ENCODE data around the gene WDR75. TPM values are rescaled to one million over a fixed set of nuclear protein-coding genes. Genes with fewer than 3 reads are reported as not detected.
"Not testable (repeated sequence)": the region's sequence is repeated elsewhere in the genome, so short reads cannot be mapped to it uniquely, and the experiment has no call there.

WDR75 gene
- total RNA-seq, 2 experiments from 2014 or later, result 31.4 to 34.0 TPM

DNA sequence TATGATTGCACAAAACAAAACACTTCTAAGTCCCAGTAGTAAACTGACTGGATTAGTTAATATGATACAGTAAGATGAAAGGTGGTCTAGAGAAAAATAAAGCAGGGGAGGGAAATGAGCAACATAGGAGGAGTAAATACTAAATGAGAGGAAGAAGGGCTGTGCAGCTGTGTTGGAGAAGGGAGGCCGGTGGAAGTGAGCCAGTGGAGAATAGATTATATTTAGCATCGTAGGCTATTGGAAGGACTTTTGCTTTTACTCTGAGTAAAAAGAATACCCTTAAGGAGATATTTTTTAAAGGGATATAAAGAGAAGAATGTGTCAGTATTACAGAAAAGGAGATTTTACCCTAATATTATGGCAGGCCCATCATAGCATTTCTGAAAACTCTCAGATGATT lies 12.7 kb downstream of the WDR75 start:
- ChIA-PET CTCF (no interaction called here), POLR2A (no interaction called here)
- H3K36me3 Mint-ChIP-seq (ENCODE audit: low read depth), result peaks cover 70% of the 10 kb centered on the region
- no peak overlapping the region for H3K4me3 Mint-ChIP-seq
- H3K9me3 Mint-ChIP-seq, result no peaks in the 10 kb centered on the region
- no peaks in the 10 kb centered on the region for H3K27me3 Mint-ChIP-seq
- no peak for DNase-seq
- no peaks in the 10 kb centered on the region for H3K4me1 Mint-ChIP-seq
- no peak overlapping the region for H3K27ac Mint-ChIP-seq

DNA sequence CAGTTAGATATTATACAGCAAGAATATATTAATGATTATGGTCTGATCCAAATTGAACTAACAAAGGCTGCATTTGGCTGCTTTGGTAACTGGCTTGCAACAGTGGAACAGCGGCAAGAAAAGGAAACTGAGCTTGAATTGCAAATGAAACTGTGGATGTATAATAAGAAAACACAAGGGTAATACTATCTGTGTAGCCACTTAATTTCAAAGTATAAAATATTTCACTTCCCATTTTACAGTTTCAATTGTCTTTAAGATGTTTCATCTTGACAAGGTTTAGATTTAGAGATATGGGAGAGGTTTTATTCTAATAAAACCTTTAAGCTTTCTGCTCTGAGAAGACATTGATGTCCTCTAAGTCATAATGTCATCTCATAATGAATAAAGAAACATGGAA lies 23.8 kb downstream of the WDR75 start:
- ChIA-PET POLR2A (interaction anchor here (1.7 kb wide), 1 partner anchor 194 kb away, joined by 4 read pairs; no protein-coding TSS in a partner anchor), CTCF (interaction anchor here (1.3 kb wide), 1 partner anchor 19 kb away, joined by 3 read pairs; no protein-coding TSS in a partner anchor)

GRCh38 chr2:189465478-189465877 lies 24.2 kb downstream of the WDR75 start:
- DNase-seq, result no peak
- no peak overlapping the region for H3K27ac Mint-ChIP-seq
- ChIA-PET POLR2A (interaction anchor here (1.7 kb wide), 1 partner anchor 193 kb away, joined by 4 read pairs; no protein-coding TSS in a partner anchor), CTCF (no interaction called here)
- H3K36me3 Mint-ChIP-seq (ENCODE audit: low read depth), result peaks cover 65% of the 10 kb centered on the region
- H3K4me1 Mint-ChIP-seq, result no peaks in the 10 kb centered on the region
- H3K9me3 Mint-ChIP-seq, result no peaks in the 10 kb centered on the region
- H3K27me3 Mint-ChIP-seq, result no peaks in the 10 kb centered on the region
- H3K4me3 Mint-ChIP-seq, result no peak overlapping the region

More for the DNA sequence above, 23.8 kb downstream of the WDR75 start:
- Mint-ChIP-seq H3K4me1 (no peaks in the 10 kb centered on the region), H3K9me3 (no peaks in the 10 kb centered on the region), H3K4me3 (no peak overlapping the region), H3K27me3 (no peaks in the 10 kb centered on the region), H3K27ac (no peak overlapping the region), H3K36me3 (ENCODE audit: low read depth) (peaks cover 65% of the 10 kb centered on the region)
- DNase-seq, result no peak

DNA sequence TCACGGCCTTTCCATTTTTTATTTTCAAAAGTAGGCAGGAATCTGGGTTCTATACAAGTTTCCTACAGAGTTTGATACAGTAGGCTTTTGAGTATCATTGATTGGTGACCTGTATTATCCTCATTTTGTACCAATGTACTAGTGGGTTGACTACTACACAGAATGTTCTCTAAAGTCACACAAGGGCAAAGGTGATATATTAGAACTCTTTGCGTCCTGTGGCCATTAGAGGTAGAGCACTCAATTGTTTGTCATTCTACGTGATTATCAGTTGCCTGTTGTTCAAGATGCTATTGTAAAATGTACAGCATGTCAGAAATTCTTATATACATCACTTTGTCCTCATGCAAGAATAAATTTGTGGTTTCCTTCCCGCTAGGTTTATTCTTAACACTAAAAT lies 24.8 kb downstream of the WDR75 start:
- Mint-ChIP-seq H3K27me3 (no peaks in the 10 kb centered on the region), H3K4me3 (no peak overlapping the region), H3K4me1 (no peaks in the 10 kb centered on the region), H3K36me3 (ENCODE audit: low read depth) (peaks cover 70% of the 10 kb centered on the region), H3K9me3 (no peaks in the 10 kb centered on the region), H3K27ac (no peak overlapping the region)
- POLR2A ChIA-PET, result interaction anchor here (1.7 kb wide), 1 partner anchor 193 kb away, joined by 4 read pairs; no protein-coding TSS in a partner anchor
- CTCF ChIA-PET, result no interaction called here
- DNase-seq, result no peak

DNA sequence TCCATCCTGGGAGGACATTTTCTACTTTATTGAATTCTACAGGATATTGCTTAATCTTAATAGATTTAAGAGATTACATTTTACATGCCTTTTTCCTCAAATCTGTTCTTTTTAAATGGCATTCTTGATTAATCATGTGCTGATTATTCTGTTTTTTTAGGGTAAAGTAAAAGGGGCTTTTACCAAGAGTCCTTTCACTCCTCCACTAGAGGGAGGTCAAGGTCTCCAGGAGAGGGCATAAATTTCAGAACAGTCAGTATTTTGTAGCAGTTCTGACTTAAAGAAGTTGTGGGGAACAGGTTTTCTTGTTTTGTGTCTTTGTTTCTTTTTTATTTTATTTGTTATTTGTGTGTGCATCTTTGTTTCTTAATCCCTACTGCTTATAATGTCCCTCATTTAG lies 25.4 kb downstream of the WDR75 start:
- Mint-ChIP-seq H3K9me3 (no peaks in the 10 kb centered on the region), H3K36me3 (ENCODE audit: low read depth) (peaks cover 76% of the 10 kb centered on the region), H3K27ac (no peak overlapping the region), H3K4me3 (no peak overlapping the region), H3K27me3 (no peaks in the 10 kb centered on the region), H3K4me1 (no peaks in the 10 kb centered on the region)
- DNase-seq, result no peak
- ChIA-PET POLR2A (no interaction called here), CTCF (interaction anchor here (1.5 kb wide), 1 partner anchor 192 kb away, joined by 7 read pairs; no protein-coding TSS in a partner anchor)

GRCh38 chr2:189467160-189467559 lies 25.9 kb downstream of the WDR75 start:
- ChIA-PET CTCF (interaction anchor here (1.5 kb wide), 1 partner anchor 191 kb away, joined by 7 read pairs; no protein-coding TSS in a partner anchor), POLR2A (no interaction called here)
- H3K27ac Mint-ChIP-seq, result no peak overlapping the region
- no peak overlapping the region for H3K4me3 Mint-ChIP-seq
- no peaks in the 10 kb centered on the region for H3K4me1 Mint-ChIP-seq
- H3K36me3 Mint-ChIP-seq (ENCODE audit: low read depth), result peaks cover 80% of the 10 kb centered on the region
- no peak for DNase-seq
- H3K27me3 Mint-ChIP-seq, result no peaks in the 10 kb centered on the region
- no peaks in the 10 kb centered on the region for H3K9me3 Mint-ChIP-seq

DNA sequence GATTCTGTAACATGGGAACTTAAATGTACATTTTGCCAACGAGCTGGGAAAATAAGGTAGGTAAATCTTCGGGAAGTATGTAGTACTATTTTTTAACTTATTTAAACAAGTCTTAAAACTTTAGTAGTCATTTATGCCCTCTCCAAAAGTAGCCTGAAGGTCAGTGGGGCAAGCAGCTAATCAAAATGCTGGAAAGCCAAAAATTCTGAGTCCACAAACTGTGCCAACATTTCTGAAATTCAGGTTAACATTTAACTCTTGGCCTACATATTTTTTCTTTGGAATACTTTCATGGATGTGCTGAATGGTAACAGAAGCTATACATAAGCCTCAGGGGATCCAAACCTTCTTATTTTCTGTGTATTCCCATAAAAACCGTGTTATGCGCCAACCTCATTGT lies 26.3 kb downstream of the WDR75 start:
- H3K36me3 Mint-ChIP-seq (ENCODE audit: low read depth), result peaks cover 76% of the 10 kb centered on the region
- H3K9me3 Mint-ChIP-seq, result no peaks in the 10 kb centered on the region
- no peaks in the 10 kb centered on the region for H3K27me3 Mint-ChIP-seq
- no peak overlapping the region for H3K27ac Mint-ChIP-seq
- ChIA-PET CTCF (interaction anchor here (1.3 to 1.5 kb wide), 2 partner anchors 26 to 191 kb away, joined by 3 to 7 read pairs; partner anchors contain the start of gene WDR75), POLR2A (interaction anchor here (0.8 kb wide), 1 partner anchor 165 kb away, joined by 3 read pairs; no protein-coding TSS in a partner anchor)
- no peak for DNase-seq
- H3K4me1 Mint-ChIP-seq, result no peaks in the 10 kb centered on the region
- H3K4me3 Mint-ChIP-seq, result no peak overlapping the region

GRCh38 chr2:189474526-189474925 lies 33.3 kb downstream of the WDR75 start:
- H3K36me3 Mint-ChIP-seq (ENCODE audit: low read depth), result peaks cover 64% of the 10 kb centered on the region
- H3K9me3 Mint-ChIP-seq, result no peaks in the 10 kb centered on the region
- H3K4me3 Mint-ChIP-seq, result no peak overlapping the region
- H3K27ac Mint-ChIP-seq, result no peak overlapping the region
- H3K27me3 Mint-ChIP-seq, result no peaks in the 10 kb centered on the region
- POLR2A ChIA-PET, result no interaction called here
- DNase-seq, result no peak
- H3K4me1 Mint-ChIP-seq, result no peaks in the 10 kb centered on the region
- CTCF ChIA-PET, result no interaction called here

- Mint-ChIP-seq H3K9me3 (no peaks in the 10 kb centered on the region), H3K4me3 (no peak overlapping the region), H3K4me1 (no peaks in the 10 kb centered on the region), H3K36me3 (ENCODE audit: low read depth) (peaks cover 43% of the 10 kb centered on the region), H3K27ac (no peak overlapping the region), H3K27me3 (no peaks in the 10 kb centered on the region)
- ChIA-PET POLR2A (no interaction called here), CTCF (no interaction called here)
- DNase-seq, result no peak
These were observed 36.5 kb downstream of the WDR75 start for GRCh38 chr2:189477756-189478155.

DNA sequence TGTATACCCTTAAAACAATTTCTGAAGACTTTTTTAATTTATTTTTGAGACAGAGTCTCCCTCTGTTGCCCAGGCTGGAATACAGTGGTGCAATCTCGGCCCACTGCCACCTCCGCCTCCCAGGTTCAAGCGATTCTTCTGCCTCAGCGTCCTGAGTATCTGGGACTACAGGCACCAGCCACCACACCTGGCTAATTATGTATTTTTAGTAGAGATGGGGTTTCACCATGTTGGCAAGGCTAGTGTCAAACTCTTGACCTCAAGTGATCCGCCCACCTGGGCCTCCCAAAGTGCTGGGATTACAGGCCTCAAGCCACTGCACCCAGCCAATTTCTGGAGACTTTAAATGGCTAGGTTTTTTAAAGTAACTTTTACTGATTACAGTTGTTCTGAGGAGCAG lies 37.0 kb downstream of the WDR75 start:
- H3K4me1 Mint-ChIP-seq, CTCF ChIA-PET, H3K27ac Mint-ChIP-seq, DNase-seq, H3K27me3 Mint-ChIP-seq, H3K9me3 Mint-ChIP-seq, H3K4me3 Mint-ChIP-seq, POLR2A ChIA-PET: not testable (repeated sequence)
- peaks cover 42% of the 10 kb centered on the region for H3K36me3 Mint-ChIP-seq (ENCODE audit: low read depth)

- Mint-ChIP-seq H3K4me1 (no peaks in the 10 kb centered on the region), H3K36me3 (ENCODE audit: low read depth) (peaks cover 17% of the 10 kb centered on the region), H3K27ac (no peak overlapping the region), H3K27me3 (no peaks in the 10 kb centered on the region), H3K9me3 (no peaks in the 10 kb centered on the region), H3K4me3 (no peak overlapping the region)
- POLR2A ChIA-PET, result no interaction called here
- CTCF ChIA-PET, result no interaction called here
- DNase-seq, result no peak
These were observed 39.8 kb downstream of the WDR75 start for GRCh38 chr2:189481071-189481470.

GRCh38 chr2:189483571-189483970 lies 42.3 kb downstream of the WDR75 start:
- ChIA-PET POLR2A (no interaction called here), CTCF (no interaction called here)

GRCh38 chr2:189483980-189484740 lies 42.9 kb downstream of the WDR75 start:
- Mint-ChIP-seq H3K36me3 (ENCODE audit: low read depth) (no peaks in the 10 kb centered on the region), H3K27me3 (peaks cover 3% of the 10 kb centered on the region), H3K9me3 (no peaks in the 10 kb centered on the region), H3K4me3 (no peak overlapping the region), H3K4me1 (no peaks in the 10 kb centered on the region), H3K27ac (no peak overlapping the region)
- POLR2A ChIA-PET, result no interaction called here
- no peak for DNase-seq
- CTCF ChIA-PET, result no interaction called here

More at GRCh38 chr2:189483571-189483970, 42.3 kb downstream of the WDR75 start:
- Mint-ChIP-seq H3K27ac (no peak overlapping the region), H3K9me3 (no peaks in the 10 kb centered on the region), H3K36me3 (ENCODE audit: low read depth) (no peaks in the 10 kb centered on the region), H3K4me1 (no peaks in the 10 kb centered on the region), H3K27me3 (peaks cover 3% of the 10 kb centered on the region), H3K4me3 (no peak overlapping the region)
- no peak for DNase-seq

DNA sequence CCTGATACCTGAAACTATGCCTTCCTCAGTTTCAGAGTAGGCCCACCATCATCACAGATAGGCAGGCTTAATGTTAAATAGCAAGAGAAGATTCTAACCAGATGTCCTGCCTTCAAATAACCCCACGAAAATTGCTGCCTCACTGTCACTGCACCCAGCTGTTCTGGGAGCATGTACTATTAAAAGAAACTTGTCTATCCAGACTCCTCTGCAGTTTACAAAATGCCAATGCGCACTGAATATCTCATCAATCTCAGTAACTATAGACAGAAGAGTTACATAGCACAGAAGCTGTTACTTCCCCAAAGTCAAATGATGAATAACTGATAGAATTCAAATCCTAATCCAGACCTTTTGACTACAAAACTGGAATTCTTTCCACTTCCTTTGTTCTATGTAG lies 43.9 kb downstream of the WDR75 start:
- no peak overlapping the region for H3K27ac Mint-ChIP-seq
- no peak for DNase-seq
- POLR2A ChIA-PET, result no interaction called here
- no peak overlapping the region for H3K4me3 Mint-ChIP-seq
- peaks cover 3% of the 10 kb centered on the region for H3K27me3 Mint-ChIP-seq
- H3K9me3 Mint-ChIP-seq, result no peaks in the 10 kb centered on the region
- CTCF ChIA-PET, result no interaction called here
- H3K4me1 Mint-ChIP-seq, result no peaks in the 10 kb centered on the region
- H3K36me3 Mint-ChIP-seq (ENCODE audit: low read depth), result no peaks in the 10 kb centered on the region
